IPS-18c (cell line): Measurements from ENCODE around the gene SOX21.

Experiments used
- H3K4me3 ChIP-seq: 2 replicates; pipeline ENCODE4 v1.7.0; 2013; ENCODE audit warnings: low read depth, mild to moderate bottlenecking, low read length, moderate library complexity; ENCODE audit not compliant: insufficient read depth
- H3K9me3 ChIP-seq: one replicate; pipeline ENCODE4 v1.6.1; 2013; ENCODE audit warnings: mild to moderate bottlenecking, low read length, moderate library complexity; ENCODE audit not compliant: control insufficient read depth, insufficient read depth

The SOX21 gene

DNA sequence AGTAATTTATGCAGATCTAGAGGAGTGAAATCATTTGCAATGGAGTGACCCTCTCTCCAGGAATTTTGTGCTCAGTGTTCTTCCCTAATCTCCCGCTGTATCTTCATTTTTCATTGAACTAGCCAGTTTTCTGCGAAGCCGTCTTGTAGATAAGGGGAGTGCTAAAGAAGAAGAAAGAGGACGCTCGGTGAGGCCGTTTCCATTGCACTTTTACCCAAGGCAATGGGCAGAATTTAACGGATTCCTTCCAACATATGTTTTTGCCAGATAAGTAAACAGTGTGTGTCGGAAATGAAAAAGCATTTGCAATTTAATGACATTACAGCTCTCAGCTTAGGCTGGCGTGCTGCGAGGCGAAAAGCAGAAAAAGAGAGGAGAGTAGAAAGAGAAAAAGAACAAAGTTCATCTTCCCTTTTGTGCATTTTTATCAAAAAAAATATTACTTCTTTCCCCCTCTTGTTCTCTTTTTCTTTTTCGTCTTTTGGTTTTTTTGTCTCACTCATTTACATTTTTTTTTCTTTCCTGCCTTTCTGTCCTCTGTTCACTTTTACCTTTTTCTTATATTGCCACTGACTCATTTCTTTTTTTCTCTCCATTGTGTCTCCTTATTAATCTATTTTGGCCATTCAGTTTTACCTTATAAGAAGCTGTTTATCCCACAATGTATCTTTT lies 49.9 kb downstream of the SOX21 start:
- H3K9me3 ChIP-seq: no peaks in the 10 kb centered on the region
- H3K4me3 ChIP-seq: no peak overlapping the region

DNA sequence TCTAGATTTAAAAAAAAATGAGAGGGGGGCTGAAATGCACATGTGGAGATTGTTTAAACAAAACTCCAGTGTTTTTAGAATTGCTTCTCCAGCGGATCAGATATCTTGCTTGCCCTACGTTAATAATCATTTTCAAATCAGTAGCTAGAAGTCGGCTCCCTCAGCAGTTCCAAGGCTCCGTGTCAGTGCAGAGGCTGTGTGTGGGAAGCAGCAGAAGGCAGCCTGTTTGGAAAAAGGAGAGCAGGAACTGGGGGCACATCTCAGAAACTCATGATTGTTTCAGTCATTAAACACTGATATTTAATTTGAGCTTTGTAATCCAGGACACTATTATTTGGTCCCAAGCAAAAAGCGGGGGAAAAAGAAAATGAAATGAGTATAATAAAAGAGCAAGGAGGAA lies 50.9 kb downstream of the SOX21 start:
- Histone ChIP-seq H3K4me3 (no peak overlapping the region), H3K9me3 (no peaks in the 10 kb centered on the region)

DNA sequence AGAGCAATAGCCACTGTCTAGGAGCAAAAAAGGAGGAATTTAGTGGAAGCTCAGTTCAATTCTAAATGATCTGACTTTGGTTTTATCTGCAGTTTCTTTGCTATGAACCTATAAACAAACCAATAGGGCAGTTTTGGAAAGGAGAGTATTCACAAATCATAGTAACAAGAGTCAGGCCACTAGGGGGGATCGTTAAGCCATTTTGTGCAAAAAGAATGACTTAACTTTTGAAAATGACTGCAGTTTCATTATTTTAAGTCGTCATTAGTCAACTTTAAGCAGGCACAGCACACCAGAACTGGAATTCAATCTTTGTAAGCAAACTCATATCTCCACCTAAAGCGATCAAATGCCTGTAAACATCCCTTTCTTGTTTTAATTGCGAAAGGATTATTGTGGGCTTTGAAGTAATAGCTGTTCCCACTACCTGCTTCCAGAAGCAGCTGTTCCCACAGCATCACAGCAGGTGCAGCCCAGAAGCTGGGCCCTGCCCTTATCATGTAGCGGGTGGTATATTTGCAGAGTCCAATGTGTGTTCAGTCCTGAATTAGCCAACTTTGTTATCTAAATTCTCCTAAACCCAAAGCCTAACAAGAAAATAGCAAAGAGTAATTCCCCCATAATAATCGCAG lies 51.5 kb downstream of the SOX21 start:
- Histone ChIP-seq H3K9me3 (no peaks in the 10 kb centered on the region), H3K4me3 (no peak overlapping the region)
